Astrocyte of the cerebellum (primary cell): ENCODE data around the gene CPZ.

ENCODE experiments used
- DNase-seq: peaks from one replicate; pipeline ENCODE4 v3.0.0-alpha.2; 2011; ENCODE audit warnings: low read depth
- H3K4me3 ChIP-seq: 2 replicates; pipeline ENCODE4 v1.5.1; 2011; ENCODE audit warnings: mild to moderate bottlenecking, low read depth, low read length, moderate library complexity
- in situ Hi-C: cut with HindIII; loops from 2 replicates; pipeline ENCODE4 v1.10.0; 2017; ENCODE audit warnings: low sequenced_read_pairs
- TF ChIP-seq, protein P1 (sequence below): IDR thresholded peaks from 2 replicates; pipeline ENCODE4 v1.5.1; 2012; ENCODE audit warnings: low read length, low read depth, moderate library complexity, mild to moderate bottlenecking; ENCODE audit errors: missing control alignments

The CPZ gene

GRCh38 chr4:8552024-8552423 lies 40.5 kb upstream of the CPZ start:
- DNase-seq = no peak
- H3K4me3 ChIP-seq = no peak overlapping the region
- in situ Hi-C loops = no loop called here
- TF ChIP-seq, protein P1, sequence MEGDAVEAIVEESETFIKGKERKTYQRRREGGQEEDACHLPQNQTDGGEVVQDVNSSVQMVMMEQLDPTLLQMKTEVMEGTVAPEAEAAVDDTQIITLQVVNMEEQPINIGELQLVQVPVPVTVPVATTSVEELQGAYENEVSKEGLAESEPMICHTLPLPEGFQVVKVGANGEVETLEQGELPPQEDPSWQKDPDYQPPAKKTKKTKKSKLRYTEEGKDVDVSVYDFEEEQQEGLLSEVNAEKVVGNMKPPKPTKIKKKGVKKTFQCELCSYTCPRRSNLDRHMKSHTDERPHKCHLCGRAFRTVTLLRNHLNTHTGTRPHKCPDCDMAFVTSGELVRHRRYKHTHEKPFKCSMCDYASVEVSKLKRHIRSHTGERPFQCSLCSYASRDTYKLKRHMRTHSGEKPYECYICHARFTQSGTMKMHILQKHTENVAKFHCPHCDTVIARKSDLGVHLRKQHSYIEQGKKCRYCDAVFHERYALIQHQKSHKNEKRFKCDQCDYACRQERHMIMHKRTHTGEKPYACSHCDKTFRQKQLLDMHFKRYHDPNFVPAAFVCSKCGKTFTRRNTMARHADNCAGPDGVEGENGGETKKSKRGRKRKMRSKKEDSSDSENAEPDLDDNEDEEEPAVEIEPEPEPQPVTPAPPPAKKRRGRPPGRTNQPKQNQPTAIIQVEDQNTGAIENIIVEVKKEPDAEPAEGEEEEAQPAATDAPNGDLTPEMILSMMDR = no peak

DNA sequence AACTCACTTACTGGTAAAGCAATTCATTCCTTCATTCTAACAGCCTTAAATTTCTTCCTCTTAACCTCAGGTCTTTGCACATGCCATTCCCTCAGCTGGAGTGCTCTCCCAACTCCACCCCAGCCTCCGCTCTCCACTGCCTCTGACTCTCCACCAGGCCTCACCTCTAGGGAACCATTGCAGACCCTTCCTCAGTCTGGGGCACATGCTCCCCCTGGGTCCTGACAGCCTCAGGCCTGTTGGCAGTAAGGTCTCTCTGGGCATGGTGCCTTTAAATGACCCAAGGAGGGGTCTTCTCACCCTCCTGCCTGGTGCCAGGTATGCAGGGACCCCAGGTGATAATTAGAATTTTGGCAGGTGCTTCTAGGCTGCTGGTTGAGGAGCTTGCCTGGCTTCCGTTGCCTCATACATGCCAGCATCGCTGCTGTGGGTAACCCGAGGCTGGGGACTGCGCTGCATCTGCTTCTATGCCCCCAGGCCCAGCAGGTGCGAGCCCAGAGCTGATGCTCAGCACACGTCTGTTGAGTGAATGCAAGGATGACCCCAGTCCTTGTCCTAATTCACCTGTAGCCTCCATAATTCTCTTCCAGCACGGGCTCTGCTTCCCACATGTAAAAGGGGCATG lies 39.9 kb upstream of the CPZ start:
- DNase-seq = no peak
- in situ Hi-C loops = no loop called here
- no peak overlapping the region for H3K4me3 ChIP-seq
- TF ChIP-seq, protein P1 = no peak

DNA sequence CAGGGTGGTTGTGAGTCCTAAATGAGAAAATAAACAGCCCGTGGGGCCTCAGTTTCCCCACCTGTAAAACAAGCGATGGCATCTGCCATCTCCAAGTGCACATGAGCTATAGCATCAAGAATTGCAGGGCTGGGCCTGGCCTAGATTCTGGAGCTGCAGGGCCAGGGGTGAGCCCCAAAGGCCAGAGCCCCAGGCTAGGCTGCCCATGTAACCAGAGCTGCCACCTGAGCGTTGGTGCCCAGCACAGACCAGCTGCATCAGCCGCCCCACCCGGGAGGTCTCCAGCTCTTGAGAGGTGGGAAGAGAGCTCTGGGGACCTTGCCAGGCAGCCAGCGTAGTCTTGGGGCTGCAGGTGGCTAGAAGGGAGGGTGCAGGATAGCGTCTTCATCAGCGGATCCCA lies 39.3 kb upstream of the CPZ start:
- DNase-seq = no peak
- TF ChIP-seq, protein P1 = no peak
- in situ Hi-C loops = no loop called here
- H3K4me3 ChIP-seq = no peak overlapping the region

DNA sequence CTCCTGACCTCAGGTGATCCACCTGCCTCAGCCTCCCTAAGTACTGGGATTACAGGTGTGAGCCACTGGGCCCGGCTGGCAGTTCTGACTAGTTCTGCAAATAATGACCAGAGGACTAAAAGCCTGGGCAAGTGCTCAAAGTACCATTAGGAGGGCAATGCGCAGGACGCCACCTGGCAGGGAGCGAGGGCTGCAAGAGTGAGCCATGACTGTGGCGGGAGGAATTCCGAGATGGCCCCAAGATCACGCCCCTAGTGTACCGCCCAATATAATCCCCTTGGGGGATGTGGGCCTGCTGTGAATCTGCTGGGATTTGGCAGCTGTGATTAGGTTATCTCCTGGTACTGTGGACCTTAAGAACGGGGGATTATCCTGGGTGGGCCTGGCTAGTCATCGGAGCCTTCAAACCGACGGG lies 38.6 kb upstream of the CPZ start:
- DNase-seq = no peak
- TF ChIP-seq, protein P1 = no peak
- in situ Hi-C loops = no loop called here
- no peak overlapping the region for H3K4me3 ChIP-seq

DNA sequence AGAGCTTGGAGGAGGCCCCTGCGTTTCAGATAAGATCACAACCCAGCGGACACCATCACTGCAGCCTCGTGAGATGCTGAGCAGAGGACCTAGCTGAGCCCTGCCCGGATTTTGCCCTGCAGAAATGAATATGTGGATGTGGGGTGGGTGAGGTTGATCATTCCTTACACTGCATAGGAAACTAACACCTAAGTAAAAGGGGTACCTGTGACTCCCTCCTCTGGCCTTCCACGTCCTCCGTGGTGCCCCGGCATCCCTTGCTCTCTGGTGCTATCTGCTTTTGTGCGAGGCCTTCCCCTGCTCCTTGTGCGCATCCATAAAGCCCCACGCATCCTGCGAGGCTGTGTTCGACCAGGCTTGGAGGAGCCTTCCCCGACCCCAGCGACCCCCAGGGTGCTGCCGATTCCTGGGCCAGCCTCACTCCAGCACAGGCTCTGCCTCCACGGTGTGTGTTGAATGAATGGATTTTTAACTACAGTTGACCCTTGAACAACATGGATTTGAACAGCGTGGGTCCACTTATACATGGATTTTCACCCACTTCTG lies 37.9 kb upstream of the CPZ start:
- TF ChIP-seq, protein P1 = no peak
- in situ Hi-C loops = no loop called here
- no peak overlapping the region for H3K4me3 ChIP-seq
- DNase-seq = no peak

DNA sequence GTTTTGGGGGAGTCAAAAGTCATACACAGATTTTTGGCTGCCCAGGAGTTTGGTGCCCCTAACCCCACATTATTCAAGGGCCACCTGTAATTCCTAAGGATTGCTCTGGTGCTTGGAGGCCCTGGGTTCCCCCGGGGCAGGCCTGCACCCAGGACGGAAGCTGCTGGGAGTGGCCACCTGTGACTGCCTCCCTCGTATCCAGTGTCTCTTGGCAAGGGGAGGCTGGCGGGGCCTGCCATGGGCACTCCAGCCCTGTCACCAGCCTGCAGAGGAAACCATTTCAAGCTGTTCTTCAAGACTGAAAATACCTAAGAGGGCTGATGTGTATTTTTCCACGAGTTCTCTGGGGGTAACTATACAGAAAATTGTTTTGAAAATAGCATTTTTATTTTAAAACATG lies 36.8 kb upstream of the CPZ start:
- DNase-seq = no peak
- TF ChIP-seq, protein P1 = no peak
- in situ Hi-C loops = no loop called here
- H3K4me3 ChIP-seq = no peak overlapping the region
